ENCODE data around the gene HPSE. TPM values are rescaled to one million over a fixed set of nuclear protein-coding genes. Genes with fewer than 3 reads are reported as not detected.
"Not testable (repeated sequence)": the region's sequence is repeated elsewhere in the genome, so short reads cannot be mapped to it uniquely, and the experiment has no call there.

HPSE gene
- total RNA-seq, 4 donors from 2014 or later = 0.05 to 0.42 (median 0.25) TPM

GRCh38 chr4:83276299-83277040 lies 58.2 kb downstream of the HPSE start:
- Histone ChIP-seq H3K4me1 (peaks cover 5 to 6% of the 10 kb centered on the region in 2 donors), H3K9me3 (no peaks in the 10 kb centered on the region), H3K4me3 (no peak overlapping the region), H3K27me3 (no peaks in the 10 kb centered on the region), H3K27ac (no peak overlapping the region), H3K36me3 (peaks cover 0 to 21% of the 10 kb centered on the region in 2 donors)
- ATAC-seq (no peak), DNase-seq (no peak)
- no peak for TF ChIP-seq POLR2A (IDR thresholded peaks at IDR 0.05)
- TF ChIP-seq, protein P1, sequence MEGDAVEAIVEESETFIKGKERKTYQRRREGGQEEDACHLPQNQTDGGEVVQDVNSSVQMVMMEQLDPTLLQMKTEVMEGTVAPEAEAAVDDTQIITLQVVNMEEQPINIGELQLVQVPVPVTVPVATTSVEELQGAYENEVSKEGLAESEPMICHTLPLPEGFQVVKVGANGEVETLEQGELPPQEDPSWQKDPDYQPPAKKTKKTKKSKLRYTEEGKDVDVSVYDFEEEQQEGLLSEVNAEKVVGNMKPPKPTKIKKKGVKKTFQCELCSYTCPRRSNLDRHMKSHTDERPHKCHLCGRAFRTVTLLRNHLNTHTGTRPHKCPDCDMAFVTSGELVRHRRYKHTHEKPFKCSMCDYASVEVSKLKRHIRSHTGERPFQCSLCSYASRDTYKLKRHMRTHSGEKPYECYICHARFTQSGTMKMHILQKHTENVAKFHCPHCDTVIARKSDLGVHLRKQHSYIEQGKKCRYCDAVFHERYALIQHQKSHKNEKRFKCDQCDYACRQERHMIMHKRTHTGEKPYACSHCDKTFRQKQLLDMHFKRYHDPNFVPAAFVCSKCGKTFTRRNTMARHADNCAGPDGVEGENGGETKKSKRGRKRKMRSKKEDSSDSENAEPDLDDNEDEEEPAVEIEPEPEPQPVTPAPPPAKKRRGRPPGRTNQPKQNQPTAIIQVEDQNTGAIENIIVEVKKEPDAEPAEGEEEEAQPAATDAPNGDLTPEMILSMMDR (IDR thresholded peaks at IDR 0.05 in 4 of 5, conservative IDR thresholded peaks at IDR 0.05 in 1 of 5) = no peak
- intact Hi-C loops (cut with DNase I; ENCODE audit: low total_unique reads) = no loop called here
- in situ Hi-C loops (cut with MboI; ENCODE audit: low sequenced_read_pairs in 4 of 4) = loop anchor here in 1 of 4 donors (25.0 kb wide), 1 partner anchor 186 kb away; the partner anchor contains the start of genes HELQ and MRPS18C

DNA sequence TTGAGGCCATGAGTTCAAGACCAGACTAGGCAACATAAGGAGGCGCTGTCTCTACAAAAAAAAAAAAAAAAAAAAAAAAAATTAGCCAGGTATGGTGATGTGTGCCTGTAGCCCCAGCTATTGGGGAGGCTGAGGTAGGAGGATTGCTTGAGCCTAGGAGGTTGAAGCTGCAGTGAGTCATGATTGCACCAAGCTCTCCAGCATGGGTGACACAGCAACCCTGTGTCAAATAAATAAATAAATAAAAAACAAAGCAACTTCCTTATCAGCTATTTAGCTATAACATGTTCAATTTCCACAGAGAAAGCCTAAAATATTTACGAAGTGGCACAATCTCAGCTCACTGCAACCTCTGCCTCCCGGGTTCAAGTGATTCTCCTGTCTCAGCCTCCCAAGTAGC lies 60.7 kb downstream of the HPSE start:
- ATAC-seq; DNase-seq; H3K4me1 ChIP-seq; intact Hi-C loops (cut with DNase I; ENCODE audit: low total_unique reads); H3K27ac ChIP-seq; H3K9me3 ChIP-seq; H3K27me3 ChIP-seq; H3K4me3 ChIP-seq: not testable (repeated sequence)
- in situ Hi-C loops (cut with MboI; ENCODE audit: low sequenced_read_pairs in 4 of 4) = loop anchor here in 3 of 4 donors (25.0 kb wide), 4 partner anchors 187 to 812 kb away; partner anchors contain the start of gene THAP9 (in 2 of the 3)
- peaks cover 0 to 25% of the 10 kb centered on the region in 2 donors for H3K36me3 ChIP-seq

DNA sequence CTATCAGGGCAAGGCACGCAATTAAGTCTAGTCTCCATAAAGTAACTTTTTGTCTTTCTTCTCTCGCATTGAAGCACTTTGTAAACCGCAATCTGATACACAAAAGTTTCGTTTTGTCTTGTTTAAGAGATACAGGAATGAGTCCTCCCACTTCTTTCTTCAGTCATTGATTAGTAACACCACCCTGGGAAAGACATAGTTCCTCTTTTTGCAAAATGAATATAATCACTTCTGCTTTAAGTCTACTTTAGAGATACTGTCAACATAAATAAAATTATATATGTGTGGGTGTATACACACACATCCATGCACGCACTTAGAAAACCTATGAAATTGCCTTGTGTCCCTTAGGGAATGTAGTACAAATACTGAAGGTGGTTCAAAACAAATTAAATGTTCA lies 61.7 kb downstream of the HPSE start:
- TF ChIP-seq POLR2A (IDR thresholded peaks at IDR 0.05) = no peak
- TF ChIP-seq, protein P1 (IDR thresholded peaks at IDR 0.05 in 4 of 5, conservative IDR thresholded peaks at IDR 0.05 in 1 of 5) = no peak
- DNase-seq (no peak), ATAC-seq (no peak)
- Histone ChIP-seq H3K36me3 (peaks cover 0 to 19% of the 10 kb centered on the region in 2 donors), H3K4me1 (no peaks in the 10 kb centered on the region), H3K27me3 (no peaks in the 10 kb centered on the region), H3K9me3 (no peaks in the 10 kb centered on the region), H3K4me3 (no peak overlapping the region), H3K27ac (no peak overlapping the region)
- intact Hi-C loops (cut with DNase I; ENCODE audit: low total_unique reads) (no loop called here), in situ Hi-C loops (cut with MboI; ENCODE audit: low sequenced_read_pairs in 4 of 4) (loop anchor here in 3 of 4 donors (25.0 kb wide), 4 partner anchors 186 to 811 kb away; partner anchors contain the start of gene THAP9 (in 2 of the 3))

DNA sequence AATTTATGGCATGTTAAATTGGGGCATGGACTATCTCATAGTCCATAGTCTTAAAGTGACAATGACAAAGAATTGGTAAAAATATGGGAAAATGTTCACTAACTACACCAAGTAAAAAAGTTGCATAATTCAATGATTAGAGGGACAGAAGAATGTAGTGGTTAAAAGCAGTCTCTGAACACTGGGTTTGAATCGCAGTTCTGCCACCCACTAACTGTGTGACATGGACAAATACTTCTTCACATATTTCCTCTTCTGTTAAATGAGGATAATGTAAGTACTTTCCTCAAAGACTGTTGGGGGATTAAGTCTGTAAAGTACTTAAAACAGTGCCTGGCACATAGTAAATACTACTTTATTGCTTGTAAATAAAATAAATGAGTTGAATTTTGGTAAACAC lies 65.4 kb downstream of the HPSE start:
- no peak overlapping the region for H3K4me3 ChIP-seq
- no peaks in the 10 kb centered on the region for H3K9me3 ChIP-seq
- TF ChIP-seq, protein P1 (IDR thresholded peaks at IDR 0.05 in 4 of 5, conservative IDR thresholded peaks at IDR 0.05 in 1 of 5) = no peak
- no peak for TF ChIP-seq POLR2A (IDR thresholded peaks at IDR 0.05)
- H3K27ac ChIP-seq = no peak overlapping the region
- in situ Hi-C loops (cut with MboI; ENCODE audit: low sequenced_read_pairs in 4 of 4) (loop anchor here in 3 of 4 donors (10.0 to 25.0 kb wide), 5 partner anchors 182 to 807 kb away; partner anchors contain the start of gene THAP9 (in 2 of the 3)), intact Hi-C loops (cut with DNase I; ENCODE audit: low total_unique reads) (no loop called here)
- H3K4me1 ChIP-seq = no peaks in the 10 kb centered on the region
- DNase-seq (no peak), ATAC-seq (no peak)
- peaks cover 0 to 41% of the 10 kb centered on the region in 2 donors for H3K36me3 ChIP-seq
- no peaks in the 10 kb centered on the region for H3K27me3 ChIP-seq

GRCh38 chr4:83268491-83268890 lies 66.2 kb downstream of the HPSE start:
- in situ Hi-C loops (cut with MboI; ENCODE audit: low sequenced_read_pairs in 4 of 4) = loop anchor here in 3 of 4 donors (10.0 to 25.0 kb wide), 5 partner anchors 181 to 806 kb away; partner anchors contain the start of gene THAP9 (in 2 of the 3)
- intact Hi-C loops (cut with DNase I; ENCODE audit: low total_unique reads) = no loop called here
- no peak overlapping the region for H3K4me3 ChIP-seq
- H3K27ac ChIP-seq = no peak overlapping the region
- H3K4me1 ChIP-seq = no peaks in the 10 kb centered on the region
- no peaks in the 10 kb centered on the region for H3K27me3 ChIP-seq
- DNase-seq (no peak), ATAC-seq (no peak)
- peaks cover 0 to 41% of the 10 kb centered on the region in 2 donors for H3K36me3 ChIP-seq
- no peaks in the 10 kb centered on the region for H3K9me3 ChIP-seq
- TF ChIP-seq, protein P1 (IDR thresholded peaks at IDR 0.05 in 4 of 5, conservative IDR thresholded peaks at IDR 0.05 in 1 of 5) = no peak
- TF ChIP-seq POLR2A (IDR thresholded peaks at IDR 0.05) = no peak
